Non-pigmented ciliary epithelial cell (primary cell): ENCODE measurements around the gene TMEM119.
"Not testable (repeated sequence)": the region's sequence is repeated elsewhere in the genome, so short reads cannot be mapped to it uniquely, and the experiment has no call there.

ENCODE experiments used
- DNase-seq: peaks from one replicate; pipeline ENCODE4 v3.0.0-alpha.2; 2010; ENCODE audit warnings: low read depth

TMEM119 gene

DNA sequence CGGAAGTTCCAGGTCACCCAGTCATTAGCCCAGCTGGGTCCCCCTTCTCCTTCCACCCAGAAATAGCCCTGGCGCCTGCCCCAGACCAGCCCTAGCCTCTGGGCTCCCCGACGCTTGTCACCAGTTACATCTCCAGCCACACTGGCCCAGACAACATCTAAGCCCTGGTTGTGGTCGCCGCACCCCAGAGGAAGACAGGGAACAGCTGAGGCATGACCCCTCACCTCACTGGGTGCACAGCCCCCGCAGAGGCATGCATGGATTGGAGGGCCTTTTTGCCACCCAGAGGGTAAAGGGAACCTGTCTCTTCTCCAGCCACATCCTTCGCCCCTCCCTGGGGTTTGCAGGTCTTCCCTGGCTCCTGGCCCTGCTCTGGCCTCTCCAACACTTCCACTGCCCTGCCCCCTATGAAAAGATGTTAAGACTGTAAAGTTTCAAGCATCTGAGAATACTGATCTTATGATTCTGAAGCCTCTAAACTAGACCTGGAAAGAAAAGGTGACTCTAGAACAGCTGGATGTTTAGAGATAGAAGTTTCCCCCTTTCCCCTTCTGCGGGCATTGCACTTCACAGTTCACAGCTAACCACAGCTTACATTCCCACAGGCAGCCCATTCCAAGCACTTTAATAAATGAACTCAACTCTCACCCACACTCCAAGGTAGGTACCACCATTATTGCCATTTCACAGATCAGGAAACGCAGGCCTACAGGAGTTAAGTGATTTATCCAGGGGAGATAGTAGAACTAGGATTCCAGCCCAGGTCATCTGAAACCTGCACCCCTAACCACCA, 14.7 kb downstream of the TMEM119 start:
- no peak for DNase-seq

DNA sequence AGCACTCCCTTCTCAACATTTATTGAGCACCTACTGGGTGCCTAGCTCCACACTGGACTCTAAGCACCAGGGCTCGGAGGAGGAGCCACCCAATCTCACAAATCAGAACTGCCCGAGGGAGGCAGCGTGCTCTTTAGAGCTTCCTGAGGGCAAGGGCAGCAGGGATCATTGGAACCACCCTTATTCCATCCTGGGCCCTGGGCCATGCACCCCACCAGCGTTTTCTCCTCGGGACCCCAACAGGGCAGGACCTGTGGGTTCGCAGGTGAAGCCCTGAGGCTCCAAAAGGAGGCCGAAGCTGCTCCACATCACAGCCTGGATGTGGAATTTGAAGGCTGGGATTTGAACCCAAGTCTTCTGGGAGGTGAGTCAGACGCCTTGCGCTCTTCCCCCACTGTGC, 15.4 kb downstream of the TMEM119 start:
- no peak for DNase-seq

DNA sequence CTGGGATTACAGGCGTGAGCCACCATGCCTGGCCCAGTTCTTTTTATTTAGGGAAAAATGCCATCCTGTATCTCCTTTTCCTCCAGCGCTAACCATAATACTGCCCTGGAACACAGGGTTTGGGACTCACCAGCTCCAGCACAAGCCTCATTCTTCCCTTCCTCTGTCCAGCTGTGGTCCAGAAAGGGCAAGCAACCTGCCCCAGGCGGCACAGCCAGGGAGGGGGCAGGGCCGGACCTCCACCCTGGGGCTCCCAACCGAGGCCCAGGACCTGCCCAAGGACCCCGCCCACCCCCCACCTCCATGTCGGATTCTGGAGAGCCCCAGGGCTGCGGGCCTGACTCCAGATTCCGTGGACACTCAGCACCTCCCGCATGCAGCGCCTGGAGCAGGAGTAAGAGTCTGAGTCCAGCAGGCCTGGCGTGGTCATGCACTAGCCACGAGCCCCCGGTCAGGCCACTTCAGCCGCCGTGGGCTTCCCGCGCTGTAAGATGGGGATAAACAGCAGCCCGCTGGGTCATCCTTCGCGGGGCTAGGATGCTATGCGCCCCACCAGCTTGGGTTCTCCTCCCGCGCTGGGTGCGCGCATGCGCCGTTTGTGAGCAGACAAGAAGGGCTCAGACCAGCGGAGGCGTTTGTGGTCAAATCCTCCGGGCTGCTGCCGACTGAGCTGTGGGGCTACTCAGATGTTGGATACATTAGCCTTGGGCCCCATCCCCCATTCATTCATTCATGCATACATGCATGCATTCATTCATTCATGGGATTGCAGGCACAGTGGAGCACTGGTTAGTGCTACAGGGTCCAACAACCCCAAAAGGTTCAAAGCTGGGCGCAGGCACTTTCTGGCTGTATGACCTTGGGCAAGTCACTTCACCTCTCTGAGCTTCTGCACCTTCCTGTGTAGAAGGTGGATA, 16.3 kb downstream of the TMEM119 start:
- no peak for DNase-seq

DNA sequence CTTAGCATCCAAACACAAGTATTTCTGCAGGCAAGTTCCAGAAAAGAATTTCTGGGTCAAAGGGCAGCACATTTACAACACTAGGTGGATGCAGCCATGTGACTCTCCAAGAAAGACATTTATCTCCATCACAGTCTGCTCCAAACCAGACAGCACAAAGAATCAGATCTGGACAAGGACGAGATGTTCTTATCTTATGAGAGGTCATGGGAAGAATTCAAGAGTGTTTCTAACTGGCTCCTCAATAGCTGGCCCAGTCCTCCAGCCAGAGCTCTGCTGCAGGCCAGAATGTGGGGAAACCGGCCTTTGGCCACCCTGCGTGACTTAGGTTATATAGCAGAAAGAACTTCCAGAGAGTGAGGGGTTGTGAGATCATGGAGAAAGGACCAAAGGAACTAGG, 17.4 kb downstream of the TMEM119 start:
- DNase-seq: no peak

DNA sequence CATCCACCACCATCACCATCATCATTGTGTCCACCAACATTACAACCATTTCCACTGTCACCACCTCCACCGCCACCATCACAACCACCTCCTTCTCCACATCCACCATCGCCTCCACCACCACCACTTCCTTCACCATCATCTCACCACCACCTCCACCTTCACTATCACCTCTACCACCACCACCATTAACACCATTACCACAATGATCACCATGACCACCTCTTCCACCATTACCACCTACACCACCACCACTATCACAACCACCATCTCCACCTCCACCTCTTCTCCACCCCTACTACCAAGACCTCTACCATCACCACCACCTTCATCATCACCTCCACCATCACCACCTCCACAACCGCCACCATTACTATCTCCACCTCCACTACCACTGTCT, 19.1 kb downstream of the TMEM119 start:
- DNase-seq: no peak

DNA sequence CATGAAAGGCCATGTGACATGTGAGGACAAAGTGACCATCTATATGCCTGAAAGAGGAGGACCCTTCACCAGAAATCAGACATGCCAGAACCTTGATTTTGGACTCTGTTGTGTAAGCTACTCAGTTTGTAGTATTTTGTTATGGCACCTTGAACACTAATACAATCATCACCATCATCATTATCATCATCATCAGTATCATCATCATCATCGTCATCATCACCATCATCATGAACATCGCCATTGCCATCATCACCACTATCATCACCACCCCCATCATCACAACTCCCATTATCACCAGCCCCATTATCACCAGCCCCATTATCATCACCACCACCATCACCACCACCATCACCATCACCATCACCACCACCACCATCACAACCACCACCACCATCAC, 19.6 kb downstream of the TMEM119 start:
- no peak for DNase-seq

- DNase-seq: no peak
Measured at GRCh38 chr12:108577458-108577857, 20.4 kb downstream of the TMEM119 start.

- DNase-seq: no peak
Measured at GRCh38 chr12:108576660-108577234, 21.1 kb downstream of the TMEM119 start.

- no peak for DNase-seq
Measured at GRCh38 chr12:108575199-108575912, 22.5 kb downstream of the TMEM119 start.

DNA sequence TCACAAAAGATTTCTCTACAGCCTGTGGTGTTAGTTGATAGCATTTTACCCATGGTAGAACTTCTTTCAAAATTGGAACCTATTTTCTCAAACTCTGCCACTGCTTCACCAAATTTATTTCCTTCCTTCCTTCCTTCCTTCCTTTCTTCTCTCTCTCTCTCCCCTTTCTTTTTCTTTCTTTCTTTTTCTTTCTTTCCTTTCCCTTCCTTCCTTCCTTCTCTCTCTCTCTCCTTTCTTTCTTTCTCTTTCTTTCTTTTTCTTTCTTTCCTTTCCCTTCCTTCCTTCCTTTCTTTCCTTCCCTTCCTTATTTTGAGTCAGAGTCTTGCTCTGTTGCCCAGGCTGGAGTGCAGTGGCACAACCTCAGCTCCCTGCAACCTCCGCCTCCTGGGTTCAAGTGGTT, 23.6 kb downstream of the TMEM119 start:
- DNase-seq: not testable (repeated sequence)

DNA sequence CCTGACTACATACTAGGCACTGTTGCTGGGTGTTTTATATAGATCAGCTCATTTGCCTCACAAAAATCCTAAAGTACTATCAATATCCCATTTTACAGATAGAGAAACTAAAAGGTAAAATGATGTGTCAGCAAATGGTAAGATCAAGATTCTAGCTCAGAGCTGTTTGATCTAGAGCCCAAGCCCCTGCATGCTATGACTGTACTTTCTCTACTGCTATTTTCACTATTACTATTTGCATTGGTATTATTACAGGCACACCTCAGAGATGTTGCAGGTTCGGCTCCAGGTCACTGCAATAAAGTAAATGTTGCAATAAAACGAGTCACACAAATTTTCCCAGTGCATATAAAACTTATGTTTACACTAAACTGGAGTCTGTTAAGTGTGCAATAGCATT, 24.6 kb downstream of the TMEM119 start:
- DNase-seq: no peak

GRCh38 chr12:108572166-108572790, 25.6 kb downstream of the TMEM119 start:
- no peak for DNase-seq

DNA sequence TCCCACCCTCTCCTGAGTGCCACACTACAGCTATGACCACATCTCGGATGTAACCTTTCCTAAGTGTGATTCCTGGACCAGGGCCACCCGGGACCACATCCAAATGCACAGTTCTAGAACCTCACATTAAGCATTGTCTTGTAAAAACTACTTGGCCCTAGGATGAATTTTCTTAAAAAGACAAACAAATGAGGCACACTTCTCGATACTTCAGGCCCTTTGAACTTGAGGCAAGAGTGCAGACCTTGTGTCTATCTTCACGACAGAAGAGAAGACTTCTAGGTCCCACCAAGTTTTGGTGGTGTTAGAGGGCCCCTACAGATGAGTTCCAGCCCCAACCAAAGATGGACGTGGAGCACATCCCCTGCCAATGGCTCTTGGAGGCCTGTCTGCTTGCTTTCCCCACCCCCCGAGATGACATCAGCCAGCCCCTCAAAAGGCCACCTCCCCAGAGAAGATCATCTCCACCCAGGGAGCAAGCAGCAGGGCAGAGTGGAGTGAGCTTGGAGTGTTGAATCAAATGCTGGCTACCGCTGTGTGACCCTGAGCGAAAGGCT, 26.2 kb downstream of the TMEM119 start:
- no peak for DNase-seq

DNA sequence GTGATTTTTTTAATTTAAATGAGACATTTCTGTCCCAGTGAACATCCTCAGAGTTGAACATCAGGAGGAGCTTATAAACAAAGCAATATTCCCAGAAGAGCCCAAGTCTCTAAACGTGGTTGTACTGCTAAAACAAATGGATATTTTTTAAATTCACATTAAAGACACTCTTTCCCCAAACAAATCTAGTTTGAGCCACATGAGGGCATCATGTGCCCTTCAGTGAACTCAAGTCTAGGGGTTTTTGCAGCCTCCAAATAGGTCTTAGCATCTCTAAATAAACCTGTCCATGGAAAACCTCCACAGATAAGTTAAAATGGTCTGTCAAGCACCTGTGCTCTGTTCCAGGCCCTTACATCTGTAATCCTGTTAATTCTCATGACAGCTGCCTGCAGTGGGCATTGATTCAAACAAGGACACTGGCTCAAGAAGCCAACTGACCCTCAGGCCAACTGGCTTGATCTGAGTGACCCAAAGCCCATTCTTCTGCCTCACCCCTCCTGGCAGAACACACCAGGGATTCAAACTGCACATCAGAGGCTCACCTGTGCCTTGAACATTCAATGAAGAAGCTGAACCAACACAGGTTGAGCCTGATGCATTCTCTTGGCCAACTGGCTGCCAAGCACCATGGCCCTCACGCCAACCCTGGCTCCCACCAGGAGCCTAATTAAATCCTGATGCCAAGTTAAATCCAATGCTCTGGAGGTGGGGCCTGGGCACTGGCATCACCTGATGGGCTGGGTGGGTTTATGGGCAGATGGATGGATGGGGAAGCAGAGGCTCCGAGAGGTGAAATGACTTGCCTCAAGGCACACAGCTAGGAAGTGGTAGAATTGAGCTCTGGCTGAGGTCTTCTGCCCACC, 26.9 kb downstream of the TMEM119 start:
- DNase-seq: no peak

DNA sequence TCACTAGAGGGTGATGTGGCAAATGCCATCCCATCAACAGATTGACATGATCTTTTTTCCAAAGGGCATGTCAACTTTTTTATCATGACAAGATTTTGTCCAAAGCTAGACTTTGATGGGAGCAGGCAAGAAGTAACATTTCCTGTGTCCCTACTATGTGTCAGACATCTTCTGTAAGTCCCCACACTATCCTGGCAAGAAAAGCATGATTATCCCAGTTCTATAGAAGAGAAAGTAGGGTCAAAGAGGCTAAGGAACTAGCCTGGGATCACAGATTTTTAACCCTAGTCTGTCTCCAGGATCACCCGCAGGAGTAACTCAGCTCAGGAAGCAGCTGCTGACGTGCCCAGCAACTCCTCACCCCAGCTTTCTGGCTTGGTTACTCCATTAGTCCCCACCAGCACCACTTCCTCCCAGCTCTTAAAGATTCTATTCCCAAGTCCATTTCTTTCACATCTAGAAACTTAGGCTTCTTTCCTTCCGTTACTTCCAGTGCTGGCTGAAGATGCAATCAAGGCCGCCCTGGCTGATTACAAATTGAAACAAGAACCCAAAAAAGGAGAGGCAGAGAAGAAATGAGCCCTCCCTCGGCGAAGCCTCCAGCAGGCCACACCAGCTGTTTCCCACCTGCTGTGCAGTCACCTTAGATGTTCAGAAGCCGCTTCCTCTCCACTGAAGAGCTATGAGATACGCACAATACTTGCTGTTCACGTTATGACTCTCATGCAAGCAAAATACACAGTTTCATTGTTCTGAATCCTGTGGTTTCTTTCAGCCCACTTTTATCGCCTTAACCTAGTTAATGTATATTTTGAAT, 29.3 kb downstream of the TMEM119 start:
- no peak for DNase-seq

GRCh38 chr12:108567406-108568337, 30.2 kb downstream of the TMEM119 start:
- DNase-seq: no peak

- DNase-seq: no peak
Measured at GRCh38 chr12:108566452-108566851, 31.4 kb downstream of the TMEM119 start.

GRCh38 chr12:108565976-108566375, 31.9 kb downstream of the TMEM119 start:
- DNase-seq: no peak
